ENCODE data around the gene SLC25A28. TPM values are rescaled to one million over a fixed set of nuclear protein-coding genes. Genes with fewer than 3 reads are reported as not detected.

Gene SLC25A28, protein sequence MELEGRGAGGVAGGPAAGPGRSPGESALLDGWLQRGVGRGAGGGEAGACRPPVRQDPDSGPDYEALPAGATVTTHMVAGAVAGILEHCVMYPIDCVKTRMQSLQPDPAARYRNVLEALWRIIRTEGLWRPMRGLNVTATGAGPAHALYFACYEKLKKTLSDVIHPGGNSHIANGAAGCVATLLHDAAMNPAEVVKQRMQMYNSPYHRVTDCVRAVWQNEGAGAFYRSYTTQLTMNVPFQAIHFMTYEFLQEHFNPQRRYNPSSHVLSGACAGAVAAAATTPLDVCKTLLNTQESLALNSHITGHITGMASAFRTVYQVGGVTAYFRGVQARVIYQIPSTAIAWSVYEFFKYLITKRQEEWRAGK
- 27.1 TPM for polyA plus RNA-seq

DNA sequence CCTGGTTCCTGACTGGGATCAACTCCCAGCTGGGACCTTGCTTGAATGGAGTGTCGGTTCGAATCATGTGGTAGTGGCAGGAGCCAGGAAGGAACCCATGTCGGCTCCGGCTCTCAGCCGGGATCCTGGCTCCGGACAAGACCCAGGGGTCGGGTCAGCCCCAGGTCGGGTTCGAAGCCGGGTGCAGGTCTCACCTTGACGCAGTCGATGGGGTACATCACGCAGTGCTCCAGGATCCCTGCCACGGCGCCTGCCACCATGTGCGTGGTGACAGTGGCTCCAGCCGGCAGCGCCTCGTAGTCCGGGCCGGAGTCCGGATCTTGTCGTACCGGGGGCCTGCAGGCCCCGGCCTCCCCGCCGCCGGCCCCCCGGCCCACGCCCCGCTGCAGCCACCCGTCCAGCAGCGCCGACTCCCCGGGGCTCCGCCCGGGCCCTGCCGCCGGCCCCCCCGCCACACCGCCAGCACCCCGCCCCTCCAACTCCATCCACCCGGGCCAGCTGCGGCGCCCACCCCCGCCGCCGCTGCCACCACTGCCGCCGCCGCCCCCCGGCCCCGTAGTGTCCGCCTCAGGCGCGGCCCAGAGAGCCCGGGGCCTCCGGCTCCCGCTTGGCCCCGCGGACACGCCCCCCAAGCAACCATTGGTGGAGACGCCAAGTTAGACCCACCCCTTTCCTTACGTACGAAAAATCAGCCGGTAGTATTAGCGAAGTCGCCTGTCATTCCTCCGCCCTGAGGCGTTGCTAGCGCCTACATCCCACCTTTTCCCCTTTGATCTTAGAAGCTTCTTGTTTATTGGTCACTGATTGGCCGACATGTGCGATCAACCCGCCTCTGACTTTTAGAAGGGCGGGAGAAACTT, at the start of gene SLC25A28:
SLC25A28 (minus strand) TSS at position 589 of the 860 bp plus-strand sequence; CDS start at position 485, 104 bp downstream.
- Mint-ChIP-seq H3K4me1 (peaks cover 11 to 36% (median 28%) of the 10 kb centered on the region in 3 donors), H3K9me3 (no peaks in the 10 kb centered on the region), H3K27ac (peak within 1 kb of the TSS; percentile 77 to 97 (median 92)), H3K36me3 (no peaks in the 10 kb centered on the region), H3K27me3 (no peaks in the 10 kb centered on the region), H3K4me3 (peak within 1 kb of the TSS; percentile 86 to 94 (median 90))

DNA sequence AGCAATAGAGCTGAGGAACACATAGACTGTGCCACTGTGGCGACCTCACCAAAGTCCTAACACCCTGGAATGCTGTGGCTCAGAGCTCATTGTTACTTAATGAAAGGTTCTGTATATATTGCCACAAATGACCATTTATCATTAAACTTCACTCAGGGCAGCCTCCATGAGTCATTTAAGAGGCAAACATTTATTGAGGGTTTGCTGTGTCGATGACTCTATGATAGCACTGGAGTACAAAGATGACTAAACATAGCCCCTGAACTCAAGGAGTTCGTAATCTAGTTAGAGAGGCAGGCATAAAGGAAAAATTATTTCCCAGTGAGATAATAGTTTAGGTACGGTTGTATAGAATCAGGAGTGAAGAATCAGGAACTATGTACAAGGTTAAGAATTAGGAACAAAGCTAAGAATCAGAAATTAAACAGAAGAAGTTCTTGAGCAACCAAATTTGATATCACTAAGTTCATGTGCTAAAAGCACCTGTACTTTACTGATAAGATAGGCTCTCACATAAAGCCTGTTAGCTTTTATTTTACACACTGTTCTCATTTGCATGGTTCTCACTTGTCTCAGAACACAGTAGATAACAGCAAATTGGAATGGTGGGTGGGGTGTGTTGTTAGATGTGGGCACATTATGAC, 47.0 kb upstream of the SLC25A28 start:
- Mint-ChIP-seq H3K27me3 (no peaks in the 10 kb centered on the region), H3K4me3 (no peak overlapping the region), H3K4me1 (no peaks in the 10 kb centered on the region), H3K36me3 (peaks cover 1% of the 10 kb centered on the region), H3K27ac (no peak overlapping the region), H3K9me3 (no peaks in the 10 kb centered on the region)

DNA sequence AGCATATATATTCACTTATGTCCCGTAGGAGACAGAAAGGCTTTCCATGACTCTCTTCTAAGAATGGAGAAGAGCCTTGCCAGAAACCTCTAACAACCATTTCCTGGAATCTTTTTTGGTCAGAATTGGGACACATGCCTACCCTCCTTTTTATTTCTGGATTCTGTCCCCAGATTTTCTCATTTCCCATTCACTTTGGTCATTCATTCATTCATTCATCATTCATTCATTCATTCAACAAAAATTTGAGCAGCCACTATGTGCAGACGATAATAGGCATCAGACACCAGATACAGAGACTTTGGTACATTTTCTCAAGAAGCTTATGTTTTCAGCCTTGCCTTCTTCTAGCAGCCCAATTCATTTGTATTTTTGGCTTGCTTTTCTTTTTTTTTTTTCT, 45.1 kb upstream of the SLC25A28 start:
- Mint-ChIP-seq H3K4me3 (no peak overlapping the region), H3K9me3 (no peaks in the 10 kb centered on the region), H3K36me3 (peaks cover 1% of the 10 kb centered on the region), H3K27ac (no peak overlapping the region), H3K27me3 (no peaks in the 10 kb centered on the region), H3K4me1 (peaks cover 0 to 4% (median under 1%) of the 10 kb centered on the region in 3 donors)

DNA sequence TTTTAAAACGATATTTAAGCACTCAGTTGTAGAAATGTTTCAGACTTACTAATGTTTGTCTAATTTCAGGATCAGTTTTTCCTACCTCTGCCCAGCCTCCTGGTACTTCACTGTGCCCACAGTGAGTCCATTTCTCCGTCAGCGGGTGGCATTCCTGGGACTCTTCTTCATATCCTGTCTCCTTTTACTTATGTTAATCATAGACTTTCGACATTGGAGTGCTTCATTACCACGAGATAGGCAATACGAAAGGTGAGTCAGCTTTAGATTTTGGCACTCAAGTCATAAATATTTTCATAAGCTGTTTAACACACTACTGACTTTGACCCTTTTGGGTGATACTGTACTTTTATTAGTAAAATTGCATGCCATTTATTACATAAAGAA, 41.1 kb upstream of the SLC25A28 start:
- peaks cover 10 to 15% (median 14%) of the 10 kb centered on the region in 3 donors for H3K4me1 Mint-ChIP-seq
- no peaks in the 10 kb centered on the region for H3K9me3 Mint-ChIP-seq
- H3K27me3 Mint-ChIP-seq: no peaks in the 10 kb centered on the region
- H3K36me3 Mint-ChIP-seq: peaks cover 1% of the 10 kb centered on the region
- H3K4me3 Mint-ChIP-seq: peak overlapping the region in 2 of 4 donors; percentile 21 to 49
- no peak overlapping the region for H3K27ac Mint-ChIP-seq

DNA sequence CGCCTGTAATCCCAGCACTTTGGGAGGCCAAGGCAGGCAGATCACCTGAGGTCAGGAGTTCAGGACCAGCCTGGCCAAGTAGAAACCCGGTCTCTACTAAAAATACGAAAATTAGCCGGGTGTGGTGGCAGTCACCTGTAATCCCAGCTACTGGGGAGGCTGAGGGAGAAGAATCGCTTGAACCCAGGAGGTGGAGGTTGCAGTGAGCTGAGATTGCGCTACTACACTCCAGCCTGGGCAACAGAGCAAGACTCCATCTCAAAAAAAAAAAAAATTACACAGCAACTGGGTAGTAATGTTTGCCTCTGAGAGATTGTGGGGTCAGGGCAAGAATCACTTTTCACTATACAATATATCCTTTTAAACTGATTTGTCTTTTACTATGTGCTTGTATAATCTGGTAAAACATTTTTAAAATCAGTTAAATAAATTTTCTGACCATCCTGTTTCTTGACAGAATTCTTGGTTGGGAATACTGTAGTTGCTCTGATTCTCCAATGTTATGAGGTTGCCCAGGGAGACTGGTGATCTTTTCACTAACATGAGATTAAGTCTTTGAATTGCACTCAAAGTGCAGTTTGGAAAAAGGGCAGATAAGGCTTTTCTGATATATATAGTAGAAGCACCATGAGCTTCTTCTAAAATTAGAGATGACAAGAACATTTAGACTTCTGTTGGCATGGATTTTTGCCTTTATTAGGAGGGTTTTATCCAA, 40.6 kb upstream of the SLC25A28 start:
- Mint-ChIP-seq H3K9me3 (no peaks in the 10 kb centered on the region), H3K4me3 (peak overlapping the region in 3 of 4 donors; percentile 21 to 65 (median 53)), H3K27me3 (peaks cover 2% of the 10 kb centered on the region), H3K36me3 (peaks cover 4% of the 10 kb centered on the region), H3K27ac (no peak overlapping the region), H3K4me1 (peaks cover 10 to 15% (median 14%) of the 10 kb centered on the region in 3 donors)

DNA sequence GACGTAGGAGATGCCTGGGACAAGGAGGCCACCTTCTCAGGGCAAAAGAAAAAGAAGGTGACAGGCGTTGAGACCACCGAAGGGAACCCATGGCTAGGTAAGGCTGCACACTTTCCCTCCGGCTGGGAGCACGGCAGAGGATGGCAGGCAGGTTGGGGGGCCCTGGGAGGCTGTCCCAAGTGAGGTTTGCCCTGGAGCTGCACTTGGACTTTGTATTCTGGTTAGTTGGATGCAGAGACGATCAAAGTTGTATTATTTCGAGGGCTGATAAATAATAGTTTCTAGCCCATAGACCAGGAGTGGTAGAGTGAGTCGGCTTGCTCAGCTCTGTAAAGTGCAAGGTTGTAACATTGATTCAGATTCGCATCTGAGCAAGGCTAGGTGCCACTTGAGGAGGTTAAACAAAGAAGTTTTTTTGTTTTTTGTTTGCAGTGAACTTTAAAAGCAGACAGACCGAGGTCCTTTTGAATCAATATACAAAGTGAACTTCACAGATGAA, 39.7 kb upstream of the SLC25A28 start:
- H3K4me1 Mint-ChIP-seq: peaks cover 10 to 15% (median 14%) of the 10 kb centered on the region in 3 donors
- H3K4me3 Mint-ChIP-seq: peak overlapping the region; percentile 65 to 95 (median 90)
- peak overlapping the region in 1 of 3 donors; percentile 78 for H3K27ac Mint-ChIP-seq
- peaks cover 2% of the 10 kb centered on the region for H3K27me3 Mint-ChIP-seq
- peaks cover 4% of the 10 kb centered on the region for H3K36me3 Mint-ChIP-seq
- no peaks in the 10 kb centered on the region for H3K9me3 Mint-ChIP-seq

DNA sequence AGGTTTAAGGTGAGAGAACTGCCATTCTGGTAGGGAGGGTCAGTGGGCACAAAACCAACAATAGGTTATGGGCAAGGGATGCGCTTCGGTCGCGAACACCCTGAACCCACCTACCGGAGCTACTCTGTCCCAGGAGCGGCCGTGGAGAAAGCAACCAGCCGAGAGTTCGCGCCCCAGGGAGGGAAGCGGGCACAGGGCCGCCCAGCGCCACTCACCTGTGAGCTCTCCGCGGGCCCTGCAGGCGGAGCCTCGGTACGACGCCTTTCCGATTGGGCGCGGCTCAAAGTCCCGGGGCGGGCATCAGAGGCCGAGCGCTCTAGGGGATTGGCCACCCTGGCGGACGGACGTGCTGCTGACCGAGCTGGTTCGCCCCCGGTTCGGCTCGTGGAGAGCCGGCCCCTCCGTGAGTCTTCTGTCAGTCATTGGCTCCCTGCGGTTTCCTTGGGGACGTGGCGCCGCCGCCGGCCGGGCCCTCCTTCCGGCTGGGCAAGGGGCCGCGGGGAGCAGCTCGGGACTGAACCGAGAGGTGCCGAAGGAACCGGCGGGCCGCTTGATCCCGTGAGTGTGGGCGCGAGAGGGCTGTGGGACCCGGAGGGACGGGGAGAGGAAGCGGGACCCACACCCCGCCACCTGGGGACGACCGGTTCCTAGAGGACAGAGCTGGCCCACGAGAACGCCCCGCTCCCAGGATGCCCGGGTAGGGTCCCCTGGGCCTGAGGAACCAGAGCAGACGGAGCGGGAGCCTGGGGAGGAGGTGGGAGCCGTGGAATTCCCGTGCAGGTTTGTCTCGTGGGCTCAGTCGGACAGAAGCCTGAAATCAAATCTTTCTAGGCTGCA, 39.0 kb upstream of the SLC25A28 start, which contains the start of gene ENTPD7:
ENTPD7 (plus strand) TSS at position 479 of the 837 bp plus-strand sequence. CDS start 448 bp downstream, outside the sequence.
- no peaks in the 10 kb centered on the region for H3K9me3 Mint-ChIP-seq
- peak within 1 kb of the TSS; percentile 65 to 95 (median 90) for H3K4me3 Mint-ChIP-seq
- peaks cover 10 to 15% (median 14%) of the 10 kb centered on the region in 3 donors for H3K4me1 Mint-ChIP-seq
- H3K27me3 Mint-ChIP-seq: peaks cover 5% of the 10 kb centered on the region
- H3K36me3 Mint-ChIP-seq: peaks cover 4% of the 10 kb centered on the region
- H3K27ac Mint-ChIP-seq: peak within 1 kb of the TSS; percentile 50 to 95 (median 72)

DNA sequence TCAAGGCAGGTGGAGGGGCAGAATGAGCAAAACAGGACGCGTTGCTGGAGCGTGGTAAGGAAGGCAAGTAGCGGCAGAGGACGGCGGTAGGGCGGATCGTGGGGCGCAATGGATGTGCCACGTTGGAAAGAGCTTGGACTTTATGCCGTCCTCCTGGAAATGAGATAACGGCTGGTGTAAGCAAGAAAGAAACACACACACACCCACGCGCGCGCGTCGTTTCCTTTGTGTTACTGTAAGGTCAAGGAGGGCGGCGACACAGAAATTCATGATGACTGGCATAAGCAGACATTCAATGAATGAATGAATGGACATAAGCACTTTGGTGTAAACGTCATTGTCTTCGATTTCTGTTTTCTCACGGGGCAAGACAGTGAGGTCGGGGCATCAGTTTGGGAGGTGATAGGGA, 38.4 kb upstream of the SLC25A28 start:
- Mint-ChIP-seq H3K36me3 (peaks cover 4% of the 10 kb centered on the region), H3K4me1 (peaks cover 10 to 15% (median 14%) of the 10 kb centered on the region in 3 donors), H3K27ac (peak overlapping the region in 2 of 3 donors; percentile 54 to 95), H3K9me3 (no peaks in the 10 kb centered on the region), H3K4me3 (peak overlapping the region; percentile 65 to 95 (median 90)), H3K27me3 (peaks cover 5% of the 10 kb centered on the region)

DNA sequence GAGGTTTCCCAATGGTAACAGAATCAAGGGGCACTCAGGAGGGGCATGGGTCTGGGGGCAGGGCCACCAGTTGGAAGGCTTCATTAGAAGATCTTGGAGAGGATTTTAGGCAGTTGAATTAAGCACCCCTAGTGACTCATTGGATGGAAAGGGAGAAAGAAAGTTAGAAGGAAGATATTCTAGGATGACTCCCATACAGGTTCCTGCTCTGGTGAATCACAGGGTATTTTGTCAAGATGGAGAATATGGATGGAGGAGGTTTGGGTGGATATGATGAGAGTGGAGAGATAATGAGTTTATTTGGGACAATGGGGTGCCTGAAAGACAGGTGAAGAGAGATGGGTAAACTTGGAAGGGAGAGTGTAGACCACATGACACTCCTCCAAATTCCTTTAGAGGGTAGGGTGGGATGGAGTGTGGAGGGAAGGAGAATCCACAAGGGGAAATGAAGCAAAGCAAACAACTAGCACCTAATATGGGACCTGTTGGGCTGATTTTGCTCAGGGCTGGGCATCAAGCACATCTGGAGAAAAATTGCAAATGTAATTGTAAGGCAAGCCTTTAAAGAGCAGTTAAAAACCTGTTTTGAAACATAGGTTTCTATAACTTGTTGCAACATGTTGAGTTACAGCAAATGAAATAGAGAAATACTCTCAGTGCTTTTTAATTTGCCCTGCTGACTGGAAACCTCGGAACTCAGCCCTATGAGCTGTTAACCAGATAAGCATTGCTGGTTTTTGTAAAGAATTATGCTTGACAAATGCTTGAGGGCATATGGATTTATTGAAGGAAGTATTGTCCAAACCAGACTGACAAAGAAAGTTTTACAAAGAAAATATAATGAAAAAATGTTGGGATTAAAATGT, 36.2 kb upstream of the SLC25A28 start:
- peaks cover 4% of the 10 kb centered on the region for H3K36me3 Mint-ChIP-seq
- no peaks in the 10 kb centered on the region for H3K9me3 Mint-ChIP-seq
- peak overlapping the region in 1 of 4 donors; percentile 13 for H3K4me3 Mint-ChIP-seq
- H3K27ac Mint-ChIP-seq: no peak overlapping the region
- peaks cover 10 to 14% (median 13%) of the 10 kb centered on the region in 3 donors for H3K4me1 Mint-ChIP-seq
- H3K27me3 Mint-ChIP-seq: peaks cover 5% of the 10 kb centered on the region

DNA sequence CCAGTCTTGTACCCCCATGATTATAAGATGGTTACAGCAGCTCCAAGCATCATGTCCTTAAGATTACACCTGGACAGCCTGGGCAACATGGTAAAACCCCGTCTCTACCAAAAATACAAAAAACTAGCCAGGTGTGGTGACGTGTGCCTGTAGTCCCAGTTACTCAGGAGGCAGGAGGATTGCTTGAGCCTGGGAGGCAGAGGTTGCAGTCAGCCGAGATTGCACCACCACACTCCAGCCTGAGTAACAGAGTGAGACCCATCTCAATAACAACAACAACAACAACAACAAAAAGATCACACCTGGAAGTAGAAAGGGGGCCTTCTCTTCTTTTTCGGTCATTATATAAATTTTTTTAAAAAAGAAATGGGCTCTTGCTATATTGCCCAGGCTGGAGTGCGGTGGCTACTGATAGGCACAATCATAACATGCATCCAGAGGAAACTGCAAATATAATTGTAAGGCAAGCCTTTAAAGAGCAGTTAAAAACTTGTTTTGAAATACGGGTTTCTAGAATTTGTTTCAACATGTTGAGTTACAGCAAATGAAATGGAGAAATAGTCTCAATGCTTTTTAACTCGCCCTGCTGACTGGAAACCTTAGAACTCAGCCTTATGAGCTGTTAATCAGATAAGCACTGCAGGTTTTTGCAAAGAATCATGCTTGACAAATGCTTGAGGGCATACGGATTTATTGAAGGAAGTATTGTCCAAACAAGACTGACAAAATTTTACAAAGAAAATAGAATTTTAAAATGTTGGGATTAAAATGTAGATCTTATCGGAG, 34.3 kb upstream of the SLC25A28 start:
- no peak overlapping the region for H3K27ac Mint-ChIP-seq
- no peak overlapping the region for H3K4me3 Mint-ChIP-seq
- no peaks in the 10 kb centered on the region for H3K9me3 Mint-ChIP-seq
- H3K4me1 Mint-ChIP-seq: peaks cover 4 to 7% (median 7%) of the 10 kb centered on the region in 3 donors
- peaks cover 3% of the 10 kb centered on the region for H3K36me3 Mint-ChIP-seq
- peaks cover 5% of the 10 kb centered on the region for H3K27me3 Mint-ChIP-seq

DNA sequence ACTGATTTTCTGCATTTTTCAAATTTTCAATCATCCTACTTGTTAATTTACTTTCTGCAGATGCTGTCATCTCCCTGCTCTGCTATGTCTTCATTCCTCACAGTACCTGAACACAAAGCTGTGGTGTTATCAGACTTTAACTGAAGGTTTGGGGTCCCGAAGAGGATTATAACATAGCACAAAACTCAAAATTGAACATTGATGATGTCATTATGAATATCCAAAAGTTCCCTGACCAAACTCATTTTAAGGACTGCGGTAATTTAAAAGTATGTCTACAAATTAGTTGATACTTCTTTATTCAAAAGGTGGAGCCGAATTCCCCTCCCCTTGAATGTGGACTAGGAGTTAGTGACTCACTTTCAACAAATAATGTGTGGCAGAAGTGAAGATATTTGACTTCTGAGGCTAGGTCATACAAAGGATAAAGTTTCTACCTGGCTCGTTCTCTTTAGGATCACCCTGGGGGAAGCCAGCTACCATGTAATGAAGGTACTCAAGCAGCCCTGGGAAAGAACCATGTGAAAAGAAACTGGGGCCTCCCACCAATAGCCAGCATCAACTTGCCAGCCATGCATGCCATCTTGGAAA, 32.7 kb upstream of the SLC25A28 start:
- peaks cover 3% of the 10 kb centered on the region for H3K36me3 Mint-ChIP-seq
- H3K4me3 Mint-ChIP-seq: no peak overlapping the region
- H3K4me1 Mint-ChIP-seq: no peaks in the 10 kb centered on the region
- no peaks in the 10 kb centered on the region for H3K9me3 Mint-ChIP-seq
- H3K27me3 Mint-ChIP-seq: peaks cover 5% of the 10 kb centered on the region
- H3K27ac Mint-ChIP-seq: no peak overlapping the region

DNA sequence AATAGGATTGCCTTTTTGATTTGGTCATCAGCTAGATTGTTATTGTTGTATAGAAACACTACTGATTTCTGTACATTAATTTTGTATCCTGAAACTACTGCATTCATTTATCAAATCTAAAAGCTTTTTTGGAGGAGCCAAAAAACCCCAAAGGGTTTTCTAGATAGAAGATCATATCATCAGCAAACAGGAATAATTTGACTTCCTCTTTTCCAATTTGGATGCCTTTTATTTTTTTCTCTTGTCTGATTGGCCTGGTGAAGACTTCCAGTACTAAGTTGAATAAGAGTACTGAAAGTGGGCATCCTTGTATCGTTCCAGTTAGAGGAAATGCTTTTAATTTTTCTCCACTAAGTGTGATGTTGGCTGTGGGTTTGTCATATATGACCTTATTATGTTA, 28.5 kb upstream of the SLC25A28 start:
- H3K27ac Mint-ChIP-seq: no peak overlapping the region
- no peaks in the 10 kb centered on the region for H3K36me3 Mint-ChIP-seq
- no peaks in the 10 kb centered on the region for H3K9me3 Mint-ChIP-seq
- H3K4me1 Mint-ChIP-seq: no peaks in the 10 kb centered on the region
- peaks cover 8% of the 10 kb centered on the region for H3K27me3 Mint-ChIP-seq
- no peak overlapping the region for H3K4me3 Mint-ChIP-seq
